ENCODE measurements around the gene FBXO30.

The FBXO30 gene

DNA sequence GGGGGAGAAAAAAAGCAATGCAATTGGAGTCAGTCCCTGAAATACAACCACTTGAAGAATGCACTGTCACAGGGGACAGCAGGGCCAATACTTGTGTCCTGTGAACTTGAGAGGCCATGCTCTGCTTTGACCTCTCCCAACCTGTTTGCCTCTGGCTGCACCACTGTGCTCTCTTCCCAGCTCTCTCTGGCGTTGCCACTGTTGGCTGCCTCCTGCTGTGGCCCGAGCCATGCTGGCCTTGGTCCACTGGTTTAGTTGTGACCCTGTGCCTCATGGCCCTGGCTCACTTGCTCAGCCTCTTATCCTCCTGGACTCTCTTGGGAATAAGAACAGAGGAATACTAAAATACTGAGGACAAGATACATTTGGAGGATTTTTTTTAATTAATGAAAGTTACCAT is 14.5 kb upstream of the FBXO30 start:
- TF ChIP-seq, protein P1, sequence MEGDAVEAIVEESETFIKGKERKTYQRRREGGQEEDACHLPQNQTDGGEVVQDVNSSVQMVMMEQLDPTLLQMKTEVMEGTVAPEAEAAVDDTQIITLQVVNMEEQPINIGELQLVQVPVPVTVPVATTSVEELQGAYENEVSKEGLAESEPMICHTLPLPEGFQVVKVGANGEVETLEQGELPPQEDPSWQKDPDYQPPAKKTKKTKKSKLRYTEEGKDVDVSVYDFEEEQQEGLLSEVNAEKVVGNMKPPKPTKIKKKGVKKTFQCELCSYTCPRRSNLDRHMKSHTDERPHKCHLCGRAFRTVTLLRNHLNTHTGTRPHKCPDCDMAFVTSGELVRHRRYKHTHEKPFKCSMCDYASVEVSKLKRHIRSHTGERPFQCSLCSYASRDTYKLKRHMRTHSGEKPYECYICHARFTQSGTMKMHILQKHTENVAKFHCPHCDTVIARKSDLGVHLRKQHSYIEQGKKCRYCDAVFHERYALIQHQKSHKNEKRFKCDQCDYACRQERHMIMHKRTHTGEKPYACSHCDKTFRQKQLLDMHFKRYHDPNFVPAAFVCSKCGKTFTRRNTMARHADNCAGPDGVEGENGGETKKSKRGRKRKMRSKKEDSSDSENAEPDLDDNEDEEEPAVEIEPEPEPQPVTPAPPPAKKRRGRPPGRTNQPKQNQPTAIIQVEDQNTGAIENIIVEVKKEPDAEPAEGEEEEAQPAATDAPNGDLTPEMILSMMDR (IDR thresholded peaks at IDR 0.05) = no peak
- Histone ChIP-seq H3K9me3 (no peaks in the 10 kb centered on the region), H3K4me3 (ENCODE audit: low read depth in 1 of 2, low read length in 1 of 2) (no peak overlapping the region), H3K27ac (no peak overlapping the region), H3K4me1 (ENCODE audit: control insufficient read depth in 1 of 2, insufficient read depth in 1 of 2, low read depth in 1 of 2, low read length in 1 of 2) (no peaks in the 10 kb centered on the region), H3K27me3 (no peaks in the 10 kb centered on the region), H3K36me3 (no peaks in the 10 kb centered on the region)

DNA sequence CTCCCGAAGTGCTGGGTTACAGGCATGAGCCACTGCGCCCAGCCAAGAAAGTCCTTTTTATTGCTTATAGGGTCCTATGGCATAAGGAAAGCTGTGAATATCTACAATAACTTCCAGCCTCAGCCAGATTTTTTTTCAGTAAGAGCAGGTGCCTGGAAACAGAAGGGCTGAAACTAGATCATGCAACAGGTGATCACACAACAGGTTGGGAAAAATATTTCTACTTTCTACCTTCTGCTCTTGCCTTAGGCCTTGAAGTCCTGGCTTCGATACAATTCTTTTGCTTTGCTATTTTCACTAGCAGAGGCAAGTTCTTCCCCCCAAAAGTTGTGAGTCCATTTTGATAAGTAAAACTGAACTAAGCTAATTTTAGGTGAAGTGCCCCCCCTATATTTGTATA is 9.7 kb upstream of the FBXO30 start:
- Histone ChIP-seq H3K36me3 (no peaks in the 10 kb centered on the region), H3K27ac (no peak overlapping the region), H3K9me3 (no peaks in the 10 kb centered on the region), H3K27me3 (no peaks in the 10 kb centered on the region), H3K4me3 (ENCODE audit: low read depth in 1 of 2, low read length in 1 of 2) (no peak overlapping the region), H3K4me1 (ENCODE audit: control insufficient read depth in 1 of 2, insufficient read depth in 1 of 2, low read depth in 1 of 2, low read length in 1 of 2) (no peaks in the 10 kb centered on the region)
- TF ChIP-seq, protein P1 (IDR thresholded peaks at IDR 0.05) = no peak

DNA sequence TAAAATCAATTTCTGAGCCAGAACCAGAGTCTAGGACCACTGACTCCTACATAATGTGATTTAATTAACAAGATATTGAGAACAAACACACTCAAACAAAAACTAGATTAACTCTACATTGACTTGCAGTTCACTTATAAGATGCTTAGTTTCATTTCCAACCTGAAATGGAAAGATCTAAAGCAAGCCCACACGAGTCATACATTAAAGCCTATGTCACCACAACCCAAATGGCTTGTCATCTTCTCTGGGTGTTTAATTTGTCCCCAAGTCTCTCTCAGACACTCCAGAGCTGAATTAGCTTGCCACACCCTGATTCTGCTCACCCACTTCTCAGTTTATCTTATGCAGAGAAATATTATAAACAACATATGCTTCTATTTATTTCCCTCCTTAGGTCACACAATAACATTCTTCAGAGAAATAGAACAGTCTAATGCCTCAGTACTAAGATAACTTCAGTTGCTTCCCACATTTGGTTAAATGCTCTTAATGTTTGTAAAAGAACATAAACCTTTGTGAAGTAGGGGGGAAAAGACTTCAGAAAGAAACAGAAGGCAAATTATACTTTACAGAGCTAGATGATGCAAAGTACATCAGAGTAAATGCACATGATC is 8.8 kb upstream of the FBXO30 start:
- no peaks in the 10 kb centered on the region for H3K27me3 ChIP-seq
- H3K4me3 ChIP-seq (ENCODE audit: low read depth in 1 of 2, low read length in 1 of 2) = no peak overlapping the region
- no peaks in the 10 kb centered on the region for H3K36me3 ChIP-seq
- H3K4me1 ChIP-seq (ENCODE audit: control insufficient read depth in 1 of 2, insufficient read depth in 1 of 2, low read depth in 1 of 2, low read length in 1 of 2) = no peaks in the 10 kb centered on the region
- no peak overlapping the region for H3K27ac ChIP-seq
- H3K9me3 ChIP-seq = no peaks in the 10 kb centered on the region
- TF ChIP-seq, protein P1 (IDR thresholded peaks at IDR 0.05) = no peak

DNA sequence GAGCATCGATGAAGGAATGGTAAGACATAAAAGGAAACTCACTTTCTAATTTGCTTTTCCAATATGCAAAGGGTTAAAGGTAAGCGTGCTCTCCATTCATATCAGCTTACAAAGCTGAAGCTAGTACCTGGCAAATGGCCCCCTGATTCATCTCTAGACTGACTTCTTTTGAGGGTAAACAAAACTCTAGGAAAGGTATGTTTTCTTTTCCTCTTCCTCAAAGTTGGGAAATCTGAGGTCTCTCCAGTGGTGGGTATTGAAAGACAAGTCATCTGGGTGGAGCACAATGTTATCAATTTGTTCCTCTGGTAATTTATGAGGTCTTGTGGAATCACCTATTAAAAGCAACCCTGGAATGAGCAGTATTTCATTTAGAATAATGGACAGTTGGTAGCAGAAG is 7.9 kb upstream of the FBXO30 start:
- H3K36me3 ChIP-seq = no peaks in the 10 kb centered on the region
- H3K27ac ChIP-seq = no peak overlapping the region
- H3K27me3 ChIP-seq = no peaks in the 10 kb centered on the region
- no peaks in the 10 kb centered on the region for H3K4me1 ChIP-seq (ENCODE audit: control insufficient read depth in 1 of 2, insufficient read depth in 1 of 2, low read depth in 1 of 2, low read length in 1 of 2)
- TF ChIP-seq, protein P1 (IDR thresholded peaks at IDR 0.05) = no peak
- no peaks in the 10 kb centered on the region for H3K9me3 ChIP-seq
- no peak overlapping the region for H3K4me3 ChIP-seq (ENCODE audit: low read depth in 1 of 2, low read length in 1 of 2)

DNA sequence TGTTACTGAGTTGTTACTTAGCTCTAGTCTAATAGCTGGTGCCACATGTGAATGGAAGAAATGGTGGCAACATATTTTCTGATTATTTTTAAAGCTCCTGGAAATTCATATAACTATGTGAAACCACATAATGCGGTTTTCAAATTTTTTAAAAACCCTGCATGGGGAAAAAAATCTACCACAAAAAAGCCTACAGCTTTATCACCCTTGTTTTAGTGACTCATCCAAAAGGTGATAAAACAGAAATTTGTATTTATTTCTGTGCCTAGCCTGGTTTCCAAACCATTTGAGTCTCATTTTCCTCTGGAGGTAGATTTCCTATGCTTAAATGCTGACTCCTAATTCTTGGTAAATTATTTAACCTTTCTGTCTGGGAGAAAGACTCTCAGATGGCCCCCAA is 5.4 kb upstream of the FBXO30 start:
- peaks cover 9 to 10% of the 10 kb centered on the region in 2 experiments for H3K4me1 ChIP-seq (ENCODE audit: control insufficient read depth in 1 of 2, insufficient read depth in 1 of 2, low read depth in 1 of 2, low read length in 1 of 2)
- TF ChIP-seq, protein P1 (IDR thresholded peaks at IDR 0.05) = no peak
- H3K9me3 ChIP-seq = no peaks in the 10 kb centered on the region

More for the DNA sequence above, 5.4 kb upstream of the FBXO30 start:
- Histone ChIP-seq H3K36me3 (no peaks in the 10 kb centered on the region), H3K4me3 (ENCODE audit: low read depth in 1 of 2, low read length in 1 of 2) (no peak overlapping the region), H3K27me3 (no peaks in the 10 kb centered on the region), H3K27ac (no peak overlapping the region)
